IPS-18c (cell line): ENCODE measurements around the gene MRPS15.
"Not testable (repeated sequence)": the region's sequence is repeated elsewhere in the genome, so short reads cannot be mapped to it uniquely, and the experiment has no call there.

Experiments
- H3K4me3 ChIP-seq: 2 replicates; pipeline ENCODE4 v1.7.0; 2013; ENCODE audit warnings: low read depth, mild to moderate bottlenecking, low read length, moderate library complexity; ENCODE audit not compliant: insufficient read depth
- H3K9me3 ChIP-seq: one replicate; pipeline ENCODE4 v1.6.1; 2013; ENCODE audit warnings: mild to moderate bottlenecking, low read length, moderate library complexity; ENCODE audit not compliant: control insufficient read depth, insufficient read depth

The MRPS15 gene

GRCh38 chr1:36487336-36487725 lies 23.1 kb upstream of the MRPS15 start:
- not testable (repeated sequence) for H3K4me3 ChIP-seq

GRCh38 chr1:36486439-36487335 lies 22.5 kb upstream of the MRPS15 start:
- Histone ChIP-seq H3K9me3 (no peaks in the 10 kb centered on the region), H3K4me3 (no peak overlapping the region)

More at GRCh38 chr1:36487336-36487725, 23.1 kb upstream of the MRPS15 start:
- H3K9me3 ChIP-seq: not testable (repeated sequence)

- H3K9me3 ChIP-seq: no peaks in the 10 kb centered on the region
- H3K4me3 ChIP-seq: no peak overlapping the region
These were observed 21.9 kb upstream of the MRPS15 start for GRCh38 chr1:36486093-36486438.

GRCh38 chr1:36484099-36484498 lies 19.9 kb upstream of the MRPS15 start:
- Histone ChIP-seq H3K9me3 (no peaks in the 10 kb centered on the region), H3K4me3 (no peak overlapping the region)

GRCh38 chr1:36482724-36483388 lies 18.7 kb upstream of the MRPS15 start, which contains the start of gene CSF3R:
CSF3R (minus strand) TSS chr1:36482913; CDS start chr1:36479496, 3,417 bp downstream.
- no peaks in the 10 kb centered on the region for H3K9me3 ChIP-seq
- no peak within 1 kb of the TSS for H3K4me3 ChIP-seq

GRCh38 chr1:36481771-36482723 lies 17.9 kb upstream of the MRPS15 start:
- H3K9me3 ChIP-seq: no peaks in the 10 kb centered on the region
- no peak overlapping the region for H3K4me3 ChIP-seq

GRCh38 chr1:36481091-36481490 lies 16.9 kb upstream of the MRPS15 start:
- no peak overlapping the region for H3K4me3 ChIP-seq
- no peaks in the 10 kb centered on the region for H3K9me3 ChIP-seq

- Histone ChIP-seq H3K9me3 (no peaks in the 10 kb centered on the region), H3K4me3 (no peak overlapping the region)
These were observed 16.0 kb upstream of the MRPS15 start for GRCh38 chr1:36480161-36480560.

GRCh38 chr1:36479505-36480051 lies 15.4 kb upstream of the MRPS15 start:
- no peak overlapping the region for H3K4me3 ChIP-seq
- no peaks in the 10 kb centered on the region for H3K9me3 ChIP-seq

- not testable (repeated sequence) for H3K9me3 ChIP-seq, H3K4me3 ChIP-seq
These were observed 13.4 kb upstream of the MRPS15 start for GRCh38 chr1:36477615-36478014.

GRCh38 chr1:36476945-36477344 lies 12.8 kb upstream of the MRPS15 start:
- no peak overlapping the region for H3K4me3 ChIP-seq
- H3K9me3 ChIP-seq: no peaks in the 10 kb centered on the region

- H3K4me3 ChIP-seq: no peak overlapping the region
- no peaks in the 10 kb centered on the region for H3K9me3 ChIP-seq
These were observed 11.9 kb upstream of the MRPS15 start for GRCh38 chr1:36475910-36476604.

- H3K9me3 ChIP-seq: no peaks in the 10 kb centered on the region
- no peak overlapping the region for H3K4me3 ChIP-seq
These were observed 11.2 kb upstream of the MRPS15 start for GRCh38 chr1:36475341-36475740.

- Histone ChIP-seq H3K4me3 (no peak overlapping the region), H3K9me3 (no peaks in the 10 kb centered on the region)
These were observed 8.5 kb upstream of the MRPS15 start for GRCh38 chr1:36472656-36473055.

GRCh38 chr1:36471830-36472641 lies 7.9 kb upstream of the MRPS15 start:
- no peak overlapping the region for H3K4me3 ChIP-seq

GRCh38 chr1:36469163-36469562 lies 5.0 kb upstream of the MRPS15 start:
- Histone ChIP-seq H3K4me3 (no peak overlapping the region), H3K9me3 (no peaks in the 10 kb centered on the region)

More at GRCh38 chr1:36471830-36472641, 7.9 kb upstream of the MRPS15 start:
- H3K9me3 ChIP-seq: no peaks in the 10 kb centered on the region
